ENCODE data around the gene ZDHHC11. TPM values are rescaled to one million over a fixed set of nuclear protein-coding genes. Genes with fewer than 3 reads are reported as not detected.
"Not testable (repeated sequence)": the region's sequence is repeated elsewhere in the genome, so short reads cannot be mapped to it uniquely, and the experiment has no call there.

The ZDHHC11 gene
- polyA plus RNA-seq, 1 donor = 6.3 TPM

DNA sequence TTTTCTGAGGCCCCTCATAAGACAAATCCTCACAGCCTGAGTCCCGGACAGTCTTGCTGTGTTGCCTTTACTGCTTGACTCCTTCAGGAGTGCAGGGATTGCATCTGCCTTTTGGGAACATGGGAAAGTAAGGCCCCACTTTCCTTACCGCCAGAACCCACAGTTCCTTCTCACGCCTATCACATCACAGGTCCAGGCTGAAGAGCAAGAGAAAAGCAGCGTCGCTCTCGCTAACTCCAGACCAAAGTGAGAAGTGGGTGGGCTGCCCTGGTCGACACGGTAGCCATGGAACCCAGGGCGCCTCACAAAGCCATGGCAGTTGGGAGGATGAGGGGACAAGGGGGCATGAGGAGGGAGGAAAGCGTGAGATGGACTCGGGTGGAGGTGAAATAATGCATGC lies 7.9 kb upstream of the ZDHHC11 start:
- DNase-seq = no peak

- DNase-seq = no peak
These were observed 6.0 kb upstream of the ZDHHC11 start for GRCh38 chr5:856531-857425.

GRCh38 chr5:855771-856530 lies 5.2 kb upstream of the ZDHHC11 start:
- DNase-seq = no peak

- DNase-seq = no peak
These were observed 4.4 kb upstream of the ZDHHC11 start for GRCh38 chr5:854966-855743.

GRCh38 chr5:854217-854616 lies 3.4 kb upstream of the ZDHHC11 start:
- no peak for DNase-seq

DNA sequence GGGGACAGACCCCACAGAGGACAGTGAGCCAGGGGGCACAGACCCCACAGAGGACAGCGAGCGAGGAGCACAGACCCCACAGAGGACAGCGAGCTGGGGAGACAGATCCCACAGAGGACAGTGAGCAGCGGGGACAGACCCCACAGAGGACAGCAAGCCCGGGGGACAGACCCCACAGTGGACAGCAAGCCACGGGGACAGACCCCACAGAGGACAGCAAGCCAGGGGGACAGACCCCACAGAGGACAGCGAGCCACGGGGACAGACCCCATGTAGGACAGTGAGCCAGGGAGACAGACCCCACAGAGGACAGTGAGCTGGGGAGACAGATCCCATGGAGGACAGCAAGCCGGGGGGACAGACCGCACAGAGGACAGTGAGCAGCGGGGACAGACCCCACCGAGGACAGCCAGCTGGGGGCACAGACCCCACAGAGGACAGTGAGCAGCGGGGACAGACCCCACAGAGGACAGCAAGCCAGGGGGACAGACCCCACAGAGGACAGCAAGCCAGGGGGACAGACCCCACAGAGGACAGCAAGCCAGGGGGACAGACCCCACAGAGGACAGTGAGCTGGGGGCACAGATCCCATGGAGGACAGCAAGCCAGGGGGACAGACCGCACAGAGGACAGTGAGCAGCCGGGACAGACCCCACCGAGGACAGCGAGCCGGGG lies 2.8 kb upstream of the ZDHHC11 start:
- DNase-seq = not testable (repeated sequence)

DNA sequence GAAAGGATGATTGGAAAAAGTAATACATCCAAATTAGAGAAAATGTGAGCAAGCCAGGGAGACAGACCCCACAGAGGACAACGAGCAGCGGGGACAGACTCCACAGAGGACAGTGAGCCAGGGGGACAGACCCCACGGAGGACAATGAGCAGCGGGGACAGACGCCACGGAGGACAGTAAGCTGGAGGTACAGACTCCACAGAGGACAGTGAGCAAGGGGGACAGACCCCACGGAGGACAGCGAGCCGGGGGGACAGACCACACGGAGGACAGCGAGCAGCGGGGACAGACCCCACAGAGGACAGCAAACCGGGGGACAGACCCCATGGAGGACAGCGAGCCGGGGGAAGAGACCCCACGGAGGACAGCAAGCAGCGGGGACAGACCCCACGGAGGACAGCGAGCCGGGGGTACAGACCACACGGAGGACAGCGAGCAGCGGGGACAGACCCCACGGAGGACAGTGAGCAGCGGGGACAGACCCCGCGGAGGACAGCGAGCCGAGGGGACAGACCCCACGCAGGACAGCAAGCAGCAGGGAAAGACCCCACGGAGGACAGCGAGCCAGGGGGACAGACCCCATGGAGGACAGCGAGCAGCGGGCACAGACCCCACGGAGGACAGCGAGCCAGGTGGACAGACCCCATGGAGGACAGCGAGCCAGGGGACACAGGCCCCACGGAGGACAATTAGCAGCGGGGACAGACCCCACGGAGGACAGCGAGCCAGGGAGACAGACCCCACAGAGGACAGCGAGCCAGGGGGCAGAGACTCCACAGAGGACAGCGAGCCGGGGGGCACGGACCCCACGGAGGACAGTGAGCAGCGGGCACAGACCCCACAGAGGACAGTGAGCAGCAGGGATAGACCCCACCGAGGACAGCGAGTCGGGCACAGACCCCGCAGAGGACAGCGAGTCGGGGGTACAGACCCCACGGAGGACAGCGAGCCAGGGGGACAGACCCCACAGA lies 1.9 kb upstream of the ZDHHC11 start:
- DNase-seq = no peak

DNA sequence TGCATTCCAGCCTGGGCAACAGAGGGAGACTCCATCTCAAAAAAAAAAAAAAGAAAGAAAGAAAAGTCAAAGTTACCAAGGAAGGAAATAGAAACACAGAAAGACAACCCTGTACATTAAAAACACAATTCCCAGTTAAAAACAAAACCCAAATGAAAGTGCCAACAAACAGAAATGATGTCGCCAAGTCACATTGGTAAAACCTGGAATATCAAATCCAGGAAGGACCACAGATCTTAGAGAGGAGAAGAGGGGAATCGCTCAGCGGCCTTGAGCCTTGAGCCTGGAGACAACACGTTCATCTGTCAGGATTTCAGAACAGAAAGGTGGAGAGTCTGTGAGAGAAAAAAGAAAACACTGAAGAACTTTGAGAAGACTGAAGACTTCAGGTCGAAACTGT lies 1.2 kb upstream of the ZDHHC11 start:
- no peak for DNase-seq

- no peak for DNase-seq
These were observed 767 bp upstream of the ZDHHC11 start for GRCh38 chr5:851553-851952.

DNA sequence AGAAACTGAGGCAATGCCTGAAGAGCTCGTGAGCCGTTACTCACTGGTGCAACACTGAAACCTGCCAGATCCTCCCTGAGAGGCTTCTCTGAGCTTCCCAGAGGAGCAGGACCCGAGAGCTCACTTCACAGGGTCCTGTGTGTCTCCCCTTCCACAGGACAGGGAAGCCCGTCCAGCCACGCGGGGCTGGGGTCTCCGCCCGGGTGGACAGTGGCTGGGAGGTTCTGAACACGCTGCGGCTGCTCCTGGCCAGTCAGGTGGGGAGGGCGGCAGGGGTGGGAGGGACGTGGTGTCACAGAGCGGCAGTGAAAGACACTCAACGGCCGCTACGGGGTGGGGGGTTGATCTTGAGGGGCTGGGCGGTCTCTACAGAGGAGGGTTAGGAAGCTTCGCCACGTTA lies 290 bp upstream of the ZDHHC11 start:
- no peak for DNase-seq

GRCh38 chr5:849651-850301 lies 1.0 kb downstream of the ZDHHC11 start:
- peak; percentile 48 for DNase-seq

GRCh38 chr5:848671-849111 lies 2.1 kb downstream of the ZDHHC11 start:
- no peak for DNase-seq

DNA sequence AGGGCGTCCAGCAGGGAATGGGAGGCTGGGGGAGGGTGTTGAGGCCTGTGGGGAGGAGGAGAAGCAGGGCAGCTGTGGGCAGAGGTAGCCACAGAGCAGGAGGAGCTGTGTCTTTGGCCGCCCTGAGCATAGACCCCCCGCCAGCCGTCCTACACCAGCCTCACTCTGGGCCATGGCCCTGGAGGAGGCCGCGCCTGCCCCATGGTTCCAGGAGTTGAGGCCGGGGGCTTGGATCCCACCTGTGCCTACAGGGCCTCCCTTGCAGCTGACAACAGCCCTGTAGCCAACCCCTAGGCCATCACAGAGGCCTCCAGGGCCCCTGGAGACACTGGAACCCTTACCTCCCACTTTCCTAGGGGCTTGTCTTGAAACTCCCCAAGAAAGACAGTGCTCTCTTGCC lies 3.0 kb downstream of the ZDHHC11 start:
- DNase-seq = not testable (repeated sequence)

DNA sequence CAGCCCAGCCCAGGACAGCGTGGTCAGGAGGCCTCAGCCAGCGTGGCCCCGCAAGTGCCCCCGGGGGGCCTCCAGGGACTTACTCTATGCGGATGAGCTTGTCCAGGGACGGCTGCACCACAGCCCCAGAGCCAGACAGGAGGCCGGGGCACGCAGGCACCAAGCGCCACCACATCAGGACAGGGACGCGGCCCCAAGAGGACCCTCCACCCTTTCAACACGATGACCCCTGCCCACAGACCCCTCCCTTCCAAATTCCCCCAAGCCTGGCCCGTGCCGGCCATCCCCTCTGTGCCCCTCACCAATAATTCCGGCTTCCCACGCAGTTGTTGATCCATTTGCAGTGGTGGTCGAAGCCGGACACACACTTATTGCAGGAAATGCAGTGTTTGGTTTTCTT lies 3.6 kb downstream of the ZDHHC11 start:
- DNase-seq = not testable (repeated sequence)

GRCh38 chr5:846602-847091 lies 4.1 kb downstream of the ZDHHC11 start:
- not testable (repeated sequence) for DNase-seq

- DNase-seq = not testable (repeated sequence)
These were observed 4.8 kb downstream of the ZDHHC11 start for GRCh38 chr5:845676-846601.

DNA sequence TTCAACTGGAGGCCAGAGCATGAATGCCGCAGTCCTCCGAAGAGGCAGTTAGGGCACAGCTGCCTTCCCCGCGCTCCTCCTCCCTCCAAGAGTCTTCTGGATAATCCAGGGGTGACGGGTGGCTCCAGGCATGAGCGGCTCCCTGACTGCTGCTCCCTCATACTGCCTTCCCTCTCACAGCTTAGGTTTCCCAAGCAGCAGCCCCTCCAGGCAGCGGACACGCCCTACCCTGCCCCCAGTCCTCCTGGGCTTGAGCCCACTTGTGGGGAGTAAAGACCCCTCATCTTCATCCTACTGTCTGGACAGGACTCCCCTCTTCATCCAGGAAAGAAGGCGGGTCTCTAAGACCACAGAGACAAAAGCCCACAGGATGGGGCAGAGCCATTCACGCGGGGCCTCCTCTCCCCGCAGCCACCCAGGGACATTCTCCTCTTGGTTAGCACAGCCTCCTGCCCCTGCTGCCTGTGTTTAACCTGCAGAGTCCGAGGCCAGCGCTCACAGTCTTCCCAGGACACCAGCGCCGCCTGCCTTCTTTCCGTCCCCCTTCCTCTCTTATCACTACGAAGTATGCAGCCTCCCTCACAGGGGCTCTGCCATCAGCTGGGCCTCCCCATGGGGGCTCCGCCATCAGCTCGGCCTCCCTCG lies 5.6 kb downstream of the ZDHHC11 start:
- not testable (repeated sequence) for DNase-seq

GRCh38 chr5:844426-844825 lies 6.4 kb downstream of the ZDHHC11 start:
- DNase-seq = not testable (repeated sequence)

- not testable (repeated sequence) for DNase-seq
These were observed 6.9 kb downstream of the ZDHHC11 start for GRCh38 chr5:843926-844325.

Data from hindlimb muscle (tissue), 1 donor.